Neutrophil (primary cell): ENCODE measurements around the gene DNAJC15.

Source experiments
- H3K27ac ChIP-seq: fragments of 200-600 bp; sonication (generic); 2 replicates; pipeline ENCODE4 v1.5.1; 2016; ENCODE audit warnings: mild to moderate bottlenecking, moderate library complexity
- H3K27me3 ChIP-seq: fragments of 200-600 bp; sonication (generic); 2 replicates; pipeline ENCODE4 v1.6.0; 2016; ENCODE audit warnings: mild to moderate bottlenecking
- H3K36me3 ChIP-seq: fragments of 200-600 bp; sonication (generic); 2 replicates; pipeline ENCODE4 v1.5.1; 2017
- H3K4me1 ChIP-seq, 2 experiments: fragments of 200-600 bp in 1 of 2; sonication (generic) in 1 of 2; 1 replicate in 1 of 2; 2 replicates in 1 of 2; pipeline versions ENCODE4 v1.5.1 to v1.6.1; 2013 to 2016; ENCODE audit warnings: low read depth in 1 of 2, low read length in 1 of 2, mild to moderate bottlenecking in 1 of 2, moderate library complexity in 1 of 2; ENCODE audit not compliant: control insufficient read depth in 1 of 2, insufficient read depth in 1 of 2
- H3K4me3 ChIP-seq, 2 experiments: fragments of 200-600 bp in 1 of 2; sonication (generic) in 1 of 2; 1 replicate in 1 of 2; 2 replicates in 1 of 2; pipeline ENCODE4 v1.5.1; 2013 to 2016; ENCODE audit warnings: low read depth in 1 of 2, low read length in 1 of 2, mild to moderate bottlenecking in 1 of 2, moderate library complexity in 1 of 2
- H3K9me3 ChIP-seq: fragments of 200-600 bp; sonication (generic); 2 replicates; pipeline ENCODE4 v1.5.1; 2016
- CTCF ChIP-seq: fragments of 200-600 bp; sonication (generic); IDR thresholded peaks from 2 replicates; pipeline ENCODE4 v1.5.1; 2016; ENCODE audit warnings: antibody characterized with exemption

The DNAJC15 gene

GRCh38 chr13:43077461-43077860 is 54.1 kb downstream of the DNAJC15 start:
- H3K4me1 ChIP-seq, result no peaks in the 10 kb centered on the region
- H3K27ac ChIP-seq, result no peak overlapping the region
- no peaks in the 10 kb centered on the region for H3K9me3 ChIP-seq

GRCh38 chr13:43077906-43078305 is 54.5 kb downstream of the DNAJC15 start:
- no peaks in the 10 kb centered on the region for H3K4me1 ChIP-seq
- no peak for TF ChIP-seq CTCF
- no peaks in the 10 kb centered on the region for H3K9me3 ChIP-seq

More at GRCh38 chr13:43077461-43077860, 54.1 kb downstream of the DNAJC15 start:
- H3K4me3 ChIP-seq, result no peak overlapping the region
- no peaks in the 10 kb centered on the region for H3K36me3 ChIP-seq
- TF ChIP-seq CTCF, result no peak
- H3K27me3 ChIP-seq, result no peaks in the 10 kb centered on the region

DNA sequence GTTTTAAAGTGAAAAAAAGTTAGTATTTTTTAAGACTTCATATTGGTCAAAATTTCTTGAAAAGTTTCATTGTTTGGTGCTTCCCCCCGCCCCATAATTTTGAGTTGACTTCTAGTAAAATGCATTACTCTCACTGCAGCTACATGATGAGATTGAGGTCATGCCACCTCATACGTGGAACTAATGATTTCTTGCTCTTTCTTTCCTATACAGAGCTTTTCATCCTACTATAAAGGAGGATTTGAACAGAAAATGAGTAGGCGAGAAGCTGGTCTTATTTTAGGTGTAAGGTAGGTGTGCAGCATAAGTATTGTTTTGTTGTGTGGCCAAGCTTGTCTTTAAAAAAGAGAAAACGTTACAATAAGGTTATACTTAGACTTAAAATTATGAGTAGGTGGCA is 55.0 kb downstream of the DNAJC15 start:
- no peaks in the 10 kb centered on the region for H3K4me1 ChIP-seq
- no peak overlapping the region for H3K4me3 ChIP-seq
- TF ChIP-seq CTCF, result no peak
- no peaks in the 10 kb centered on the region for H3K36me3 ChIP-seq
- H3K27ac ChIP-seq, result no peak overlapping the region
- H3K27me3 ChIP-seq, result no peaks in the 10 kb centered on the region
- H3K9me3 ChIP-seq, result no peaks in the 10 kb centered on the region

More at GRCh38 chr13:43077906-43078305, 54.5 kb downstream of the DNAJC15 start:
- Histone ChIP-seq H3K27ac (no peak overlapping the region), H3K4me3 (no peak overlapping the region), H3K36me3 (no peaks in the 10 kb centered on the region), H3K27me3 (no peaks in the 10 kb centered on the region)

- H3K4me1 ChIP-seq, result no peaks in the 10 kb centered on the region
- H3K9me3 ChIP-seq, result no peaks in the 10 kb centered on the region
- no peaks in the 10 kb centered on the region for H3K27me3 ChIP-seq
- no peaks in the 10 kb centered on the region for H3K36me3 ChIP-seq
- no peak overlapping the region for H3K27ac ChIP-seq
- H3K4me3 ChIP-seq, result no peak overlapping the region
- no peak for TF ChIP-seq CTCF
Measured at GRCh38 chr13:43079392-43079931, 56.1 kb downstream of the DNAJC15 start.

- Histone ChIP-seq H3K36me3 (no peaks in the 10 kb centered on the region), H3K27ac (no peak overlapping the region), H3K27me3 (no peaks in the 10 kb centered on the region), H3K9me3 (no peaks in the 10 kb centered on the region), H3K4me3 (no peak overlapping the region), H3K4me1 (no peaks in the 10 kb centered on the region)
- TF ChIP-seq CTCF, result no peak
Measured at GRCh38 chr13:43080199-43080598, 56.8 kb downstream of the DNAJC15 start.

GRCh38 chr13:43081866-43082265 is 58.5 kb downstream of the DNAJC15 start:
- Histone ChIP-seq H3K27me3 (no peaks in the 10 kb centered on the region), H3K36me3 (no peaks in the 10 kb centered on the region)
- no peak for TF ChIP-seq CTCF

More at GRCh38 chr13:43081866-43082265, 58.5 kb downstream of the DNAJC15 start:
- H3K27ac ChIP-seq, result no peak overlapping the region
- H3K4me3 ChIP-seq, result no peak overlapping the region
- H3K9me3 ChIP-seq, result no peaks in the 10 kb centered on the region
- H3K4me1 ChIP-seq, result no peaks in the 10 kb centered on the region
